GM21528 (cell line): ENCODE data around the gene RASSF10.
"Not testable (repeated sequence)": the region's sequence is repeated elsewhere in the genome, so short reads cannot be mapped to it uniquely, and the experiment has no call there.

Experiments
- ATAC-seq: cut with Tn5 transposase; IDR thresholded peaks from one replicate; pipeline ENCODE4 v1.9.1; 2021; ENCODE audit warnings: mild to moderate bottlenecking, moderate library complexity; ENCODE audit not compliant: unreplicated experiment, low FRiP score

RASSF10 gene

DNA sequence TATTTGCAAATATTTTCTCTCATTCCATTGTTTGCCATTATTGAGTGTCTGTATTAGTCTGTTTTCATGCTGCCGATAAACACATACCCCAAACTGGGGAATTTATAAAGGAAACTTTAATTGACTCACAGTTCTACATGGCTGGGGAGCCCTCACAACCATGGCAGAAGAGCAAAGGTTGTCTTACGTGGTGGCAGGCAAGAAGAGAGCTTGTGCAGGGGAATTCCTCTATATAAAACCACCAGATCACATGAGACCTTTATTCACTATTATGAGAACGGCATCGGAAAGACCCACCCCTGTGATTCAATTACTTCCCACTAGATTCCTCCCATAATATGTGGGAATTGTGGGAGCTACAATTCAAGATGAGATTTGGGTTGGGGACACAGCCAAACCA, 10.2 kb downstream of the RASSF10 start:
- ATAC-seq: no peak

DNA sequence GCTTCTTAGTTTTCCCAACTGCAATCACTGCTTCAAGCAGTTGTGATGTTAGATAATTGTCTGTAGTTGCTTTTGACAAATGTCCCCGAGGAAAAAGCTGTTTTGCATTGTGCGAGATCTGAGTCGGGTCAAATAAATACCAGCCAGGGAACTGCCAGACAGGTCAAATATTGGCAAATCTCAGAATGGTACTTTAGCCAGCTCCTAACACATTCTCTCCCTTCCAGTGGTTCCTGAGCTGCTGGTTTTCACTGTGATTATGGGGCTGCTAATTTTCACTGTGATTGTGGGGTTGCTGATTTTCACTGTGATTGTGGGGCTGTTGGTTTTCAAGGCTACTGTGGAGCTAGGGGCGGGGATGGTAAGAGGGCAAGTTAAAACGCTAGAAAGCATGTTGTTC, 14.3 kb downstream of the RASSF10 start:
- no peak for ATAC-seq

DNA sequence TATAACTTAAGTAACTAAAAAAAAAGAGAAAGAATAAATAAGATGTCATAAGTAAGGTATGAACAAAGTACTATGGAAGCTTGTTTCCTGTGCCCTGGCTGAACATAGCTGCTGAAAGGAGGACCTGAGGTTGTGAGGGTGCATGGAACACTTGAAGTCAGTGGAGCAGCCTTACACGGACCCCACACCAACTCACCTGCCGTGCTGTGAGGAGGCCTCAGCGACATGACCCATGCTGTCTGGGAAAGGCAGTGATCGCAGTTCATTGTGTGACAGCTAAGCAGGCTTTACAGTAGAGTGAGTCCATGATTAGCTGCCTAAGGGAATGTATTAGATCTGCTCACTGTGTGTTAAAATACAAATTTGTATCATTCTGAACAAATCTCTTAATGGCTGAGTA, 17.6 kb downstream of the RASSF10 start:
- no peak for ATAC-seq

DNA sequence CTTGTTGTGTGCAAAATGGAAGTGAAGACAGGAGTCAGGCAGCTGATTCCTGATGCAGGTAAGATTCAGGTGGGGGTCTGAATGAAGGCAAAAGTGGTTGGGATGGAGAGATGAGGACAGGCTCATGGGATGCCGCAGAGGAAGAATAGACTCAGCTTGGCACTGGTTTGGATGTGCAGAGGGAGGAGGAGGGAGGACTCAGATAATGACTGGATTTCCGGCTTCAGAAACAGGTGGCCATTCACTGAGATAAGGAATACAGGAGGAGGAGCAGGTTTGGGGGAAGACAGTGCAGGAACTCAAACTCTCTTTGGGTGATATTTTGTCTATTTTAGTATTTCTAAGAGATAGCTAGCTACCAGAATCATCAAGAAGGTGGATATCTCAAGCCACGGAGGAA, 19.2 kb downstream of the RASSF10 start:
- no peak for ATAC-seq

DNA sequence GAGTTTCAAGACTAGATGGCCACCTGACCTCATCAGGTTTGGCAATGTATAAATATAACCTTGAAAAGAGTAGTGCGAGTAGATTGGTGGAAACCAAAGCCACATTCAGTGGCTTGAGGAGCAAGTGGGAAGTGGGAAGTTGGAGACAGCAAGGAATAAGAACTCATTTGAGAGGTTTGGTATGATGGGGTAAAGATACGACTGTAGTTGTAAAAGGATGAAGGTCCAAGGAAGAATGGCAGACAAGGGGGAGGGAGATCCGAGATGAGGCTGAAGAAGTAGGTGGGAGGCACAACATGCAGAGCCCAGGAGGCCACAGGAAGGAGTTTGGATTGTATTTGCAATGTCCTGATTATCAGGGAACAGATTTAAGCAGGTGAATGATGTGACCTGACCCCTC, 20.8 kb downstream of the RASSF10 start:
- ATAC-seq: no peak

DNA sequence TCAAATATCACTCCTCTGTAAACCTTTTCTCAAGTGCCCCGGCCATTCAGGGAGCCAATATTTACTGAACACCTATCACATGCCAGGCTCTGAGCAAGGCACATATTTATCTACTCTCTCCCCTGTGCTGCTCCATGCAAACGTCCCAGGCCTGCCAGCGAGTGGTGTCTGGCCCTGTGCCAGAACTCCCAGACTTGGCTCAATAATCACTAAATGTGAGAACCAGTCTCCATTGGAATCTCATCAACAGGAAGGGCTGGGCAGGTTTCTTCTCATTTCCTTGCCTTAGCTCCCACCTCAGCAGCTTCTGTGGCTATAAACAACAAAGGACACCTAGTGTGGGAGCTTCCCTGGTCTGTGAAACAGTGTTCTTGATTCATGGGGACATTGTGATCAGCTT, 21.7 kb downstream of the RASSF10 start:
- ATAC-seq: no peak

DNA sequence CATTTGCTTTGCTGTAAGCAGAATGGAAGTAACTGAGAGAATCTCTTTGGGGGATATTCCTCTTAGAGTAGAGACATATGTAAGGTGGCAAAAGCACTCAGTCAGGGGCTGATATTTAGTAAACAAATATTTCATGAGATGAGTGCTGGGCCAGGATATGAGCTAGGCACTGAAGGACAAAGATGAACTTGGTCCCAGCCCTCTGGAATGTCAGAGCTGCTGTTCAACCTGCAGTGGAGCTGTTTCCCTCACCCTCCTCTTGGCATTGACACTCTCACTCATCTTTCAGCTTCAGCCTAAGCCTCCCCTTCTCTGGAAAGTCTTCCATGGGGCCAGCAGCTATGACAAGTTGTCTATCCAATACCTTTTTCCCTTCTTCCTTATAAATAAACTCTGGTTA, 22.2 kb downstream of the RASSF10 start:
- no peak for ATAC-seq

DNA sequence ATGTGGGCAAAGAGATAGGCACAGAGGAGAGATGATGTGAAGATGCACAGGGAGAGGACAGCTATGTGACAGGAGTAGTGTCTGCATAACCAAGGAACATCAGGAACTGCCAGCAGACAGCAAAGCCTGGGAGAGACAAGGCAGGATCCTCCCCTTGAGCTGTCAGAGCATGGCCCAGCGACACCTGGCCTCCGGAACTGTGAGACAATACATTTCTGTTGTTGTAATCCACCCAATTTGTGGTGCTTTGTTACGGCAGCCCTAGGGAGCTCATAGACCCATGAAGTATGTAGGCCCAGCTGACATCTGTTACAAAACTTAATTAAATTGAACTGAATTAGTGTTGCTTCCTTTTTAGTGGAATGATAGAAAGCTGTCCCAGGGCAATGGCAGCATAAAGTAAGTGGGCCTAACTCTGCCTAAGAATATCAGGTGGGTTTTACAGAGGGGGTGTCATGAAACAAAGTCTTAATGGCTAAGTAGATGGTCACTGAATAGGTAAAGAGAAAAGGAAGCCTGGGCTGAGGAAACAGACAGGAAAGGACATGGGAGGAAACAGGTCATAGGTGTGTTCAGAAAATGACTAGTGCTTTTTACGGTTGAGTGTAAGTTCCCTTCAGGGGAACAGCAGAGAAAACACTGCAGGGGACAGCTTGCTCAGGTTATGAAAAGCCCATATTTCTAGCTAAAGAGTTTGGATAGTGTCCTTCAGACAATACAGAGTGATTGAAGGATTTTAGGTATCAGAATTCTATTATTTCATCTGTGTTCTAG, 24.8 kb downstream of the RASSF10 start:
- no peak for ATAC-seq

DNA sequence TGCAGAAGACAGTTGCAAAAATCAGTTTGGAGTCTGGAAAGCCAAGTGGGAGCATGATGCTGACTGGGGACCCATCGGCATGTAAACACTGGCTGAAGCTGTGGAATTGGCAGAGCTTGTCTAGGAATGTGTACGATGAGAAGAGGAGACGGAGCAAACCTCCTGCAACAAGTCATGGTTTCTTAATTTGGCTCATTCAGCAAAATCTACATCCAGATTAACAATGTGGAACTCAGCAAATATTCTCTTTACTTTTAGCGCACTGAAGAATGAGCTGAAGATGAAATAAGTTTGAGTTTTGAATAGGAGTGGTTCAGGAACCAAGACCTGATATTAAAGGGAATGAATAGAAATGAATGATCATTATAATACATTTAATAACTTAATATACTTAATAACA, 26.6 kb downstream of the RASSF10 start:
- no peak for ATAC-seq

DNA sequence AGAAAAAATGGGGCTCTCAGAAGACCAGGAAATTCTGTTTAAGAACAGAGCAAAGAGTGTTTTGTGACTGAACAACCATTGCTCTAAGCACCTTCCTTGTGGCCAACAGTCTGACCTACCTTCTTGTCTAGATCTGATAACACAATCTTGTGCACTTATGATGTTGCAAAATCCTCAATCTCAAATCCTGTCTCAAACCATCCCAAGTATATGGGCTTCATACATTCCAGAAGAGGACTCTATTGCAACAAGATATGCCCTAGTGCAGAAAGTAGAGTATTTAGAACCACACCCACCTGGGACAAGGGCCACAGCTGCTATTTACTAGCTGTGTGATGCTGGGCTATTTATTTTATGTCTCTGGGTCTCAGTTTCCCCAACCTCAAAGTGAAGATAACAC, 27.1 kb downstream of the RASSF10 start:
- no peak for ATAC-seq

DNA sequence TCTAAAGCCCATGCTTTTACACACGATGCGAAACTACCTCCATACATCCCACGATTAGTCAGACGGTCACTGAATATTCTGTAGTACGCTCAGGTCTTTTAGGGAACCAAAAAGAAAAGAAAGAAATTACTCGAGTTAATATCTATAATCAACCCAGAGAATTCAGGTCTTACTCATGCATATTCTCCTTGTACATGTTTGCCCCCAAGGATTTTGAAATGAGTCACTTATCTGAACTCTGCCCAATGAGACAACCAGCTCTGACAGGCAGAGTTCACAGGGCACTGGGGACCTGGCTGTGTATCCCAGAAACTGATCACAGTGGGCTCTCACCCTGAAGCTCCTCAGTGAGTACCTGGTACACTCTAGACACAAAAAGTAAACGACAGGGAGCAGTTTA, 29.2 kb downstream of the RASSF10 start:
- no peak for ATAC-seq

DNA sequence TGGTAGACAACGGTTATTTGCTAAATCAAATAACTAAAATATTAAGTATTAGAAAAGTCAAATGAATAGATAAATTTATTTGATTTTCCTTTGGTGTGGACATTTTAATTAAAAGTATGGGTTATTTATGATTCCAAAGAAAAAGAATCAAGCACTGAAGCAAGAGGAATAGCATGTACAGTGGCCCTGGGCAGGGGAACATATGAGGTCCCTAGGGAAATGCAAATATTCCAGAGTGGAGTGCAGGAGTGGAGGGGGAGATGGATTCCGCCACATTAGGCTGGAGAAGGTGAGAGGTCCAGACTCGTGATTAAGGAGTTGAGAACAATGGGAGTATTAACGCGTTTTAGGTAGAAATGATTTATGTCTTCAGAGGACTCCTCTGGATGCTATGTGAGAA, 30.0 kb downstream of the RASSF10 start:
- no peak for ATAC-seq

DNA sequence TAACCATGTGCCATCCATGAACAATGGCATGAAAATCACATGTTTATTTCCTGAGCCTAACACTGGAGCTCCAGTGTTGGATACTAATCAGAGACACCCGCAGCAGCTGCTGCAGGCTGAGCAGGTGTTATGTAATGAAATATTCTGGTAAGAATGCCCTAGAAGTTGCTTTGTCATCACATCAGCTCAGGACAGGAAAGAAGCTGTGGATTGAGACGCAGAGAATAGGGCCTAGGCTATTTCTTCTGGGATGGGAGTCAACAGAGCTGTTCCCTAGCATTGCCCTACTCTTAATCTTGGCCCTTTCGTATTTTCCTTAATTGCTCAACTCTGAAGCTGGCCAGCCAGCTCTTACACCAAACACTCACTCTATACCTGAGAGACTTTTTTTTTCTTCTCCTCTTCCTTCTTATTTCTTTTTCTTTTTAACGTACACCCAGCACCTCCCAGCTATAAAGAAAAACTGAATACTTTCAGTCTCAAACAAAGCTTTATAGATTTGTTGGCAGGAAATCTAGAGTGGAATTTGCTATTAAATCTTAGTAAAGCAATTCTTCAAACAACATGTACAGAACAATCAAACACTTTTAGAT, 31.9 kb downstream of the RASSF10 start:
- ATAC-seq: no peak

DNA sequence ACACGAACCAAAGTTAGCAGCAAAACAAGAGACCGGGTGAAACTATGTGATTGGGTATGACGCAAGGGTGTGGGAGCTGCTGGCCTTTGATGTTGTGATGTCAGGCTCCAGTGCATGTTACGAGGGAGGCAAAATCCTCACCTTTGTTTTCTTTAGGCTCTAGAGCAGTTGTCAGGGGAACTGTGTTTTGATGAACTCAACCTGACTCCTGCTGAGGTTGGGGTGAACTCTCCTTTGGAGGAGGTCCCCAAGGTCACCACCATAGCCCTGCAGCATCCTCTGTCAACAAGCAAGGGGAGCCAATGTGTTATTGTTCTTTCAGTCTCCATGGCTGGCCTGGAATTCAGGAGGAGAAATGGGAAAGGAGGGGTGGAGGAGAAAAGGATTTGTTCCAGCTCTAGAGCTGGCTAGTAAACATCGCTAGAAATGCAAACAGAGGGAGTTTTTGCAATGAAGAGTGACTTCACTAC, 33.8 kb downstream of the RASSF10 start:
- no peak for ATAC-seq

DNA sequence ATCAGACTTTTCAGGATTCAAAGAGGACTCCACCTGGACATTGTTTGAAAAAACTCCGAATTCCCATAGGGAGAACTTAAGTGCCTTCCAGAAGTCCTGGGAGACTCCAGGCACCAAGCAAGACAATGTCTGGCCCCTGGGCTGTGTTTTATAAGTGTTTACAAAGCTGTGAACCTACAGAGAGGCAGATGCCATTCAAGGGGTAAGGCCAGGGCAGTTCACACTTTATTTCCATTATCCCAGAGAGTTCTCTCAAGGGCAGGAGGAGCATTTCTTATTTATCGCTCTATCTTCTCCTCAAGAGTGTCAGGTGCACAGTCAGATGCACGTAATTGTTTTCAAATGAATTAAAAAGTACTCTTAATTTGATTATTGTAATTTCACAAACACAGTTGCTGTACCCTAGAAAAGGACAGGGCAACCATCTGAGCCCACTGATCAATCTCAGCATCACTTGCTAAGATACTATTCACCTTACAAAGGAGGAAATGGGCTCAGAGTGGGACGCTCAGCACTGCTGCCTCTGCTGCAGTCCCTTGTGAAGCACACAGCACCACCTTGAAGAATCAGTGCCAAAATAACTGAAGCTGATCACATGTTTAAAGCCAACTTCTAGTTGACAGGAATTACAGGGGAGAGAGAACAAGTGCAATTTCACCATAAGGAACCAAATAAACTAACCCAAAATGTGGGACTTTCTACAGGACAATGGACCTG, 35.0 kb downstream of the RASSF10 start:
- no peak for ATAC-seq

DNA sequence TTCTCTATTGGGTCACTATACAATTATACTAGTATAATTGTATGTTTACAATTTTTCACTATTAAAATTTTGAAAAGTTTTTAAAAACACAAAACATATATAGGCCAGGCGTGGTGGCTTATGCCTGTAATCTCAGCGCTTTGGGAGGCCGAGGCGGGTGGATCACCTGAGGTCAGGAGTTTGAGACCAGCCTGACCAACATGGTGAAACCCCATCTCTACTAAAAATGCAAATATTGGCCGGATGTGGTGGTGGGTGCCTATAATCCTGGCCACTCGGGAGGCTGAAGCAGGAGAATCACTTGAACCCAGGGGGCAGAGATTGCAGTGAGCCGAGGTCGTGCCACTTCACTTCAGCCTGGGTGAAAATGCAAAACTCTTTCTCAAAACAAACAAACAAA, 36.0 kb downstream of the RASSF10 start:
- ATAC-seq: not testable (repeated sequence)

DNA sequence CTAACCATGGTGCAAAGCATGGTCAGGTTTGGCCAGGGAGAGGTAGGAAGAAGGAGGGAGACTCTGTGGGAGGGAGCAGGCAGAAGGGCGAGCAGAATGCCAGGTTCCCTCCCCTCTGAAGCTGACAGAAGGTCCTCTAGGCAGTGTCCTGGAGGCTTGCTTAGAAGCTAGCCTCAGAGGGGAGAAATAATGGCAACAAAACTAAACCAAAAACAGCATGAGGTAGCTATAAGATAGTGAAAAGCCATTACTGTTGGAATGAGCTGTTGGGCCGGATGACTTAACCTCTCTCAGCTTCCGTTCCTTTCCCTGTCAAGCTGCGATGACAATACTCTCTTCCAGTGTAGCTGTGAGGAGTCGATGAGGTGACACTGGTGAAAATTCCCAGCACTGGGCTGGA, 36.6 kb downstream of the RASSF10 start:
- ATAC-seq: no peak

DNA sequence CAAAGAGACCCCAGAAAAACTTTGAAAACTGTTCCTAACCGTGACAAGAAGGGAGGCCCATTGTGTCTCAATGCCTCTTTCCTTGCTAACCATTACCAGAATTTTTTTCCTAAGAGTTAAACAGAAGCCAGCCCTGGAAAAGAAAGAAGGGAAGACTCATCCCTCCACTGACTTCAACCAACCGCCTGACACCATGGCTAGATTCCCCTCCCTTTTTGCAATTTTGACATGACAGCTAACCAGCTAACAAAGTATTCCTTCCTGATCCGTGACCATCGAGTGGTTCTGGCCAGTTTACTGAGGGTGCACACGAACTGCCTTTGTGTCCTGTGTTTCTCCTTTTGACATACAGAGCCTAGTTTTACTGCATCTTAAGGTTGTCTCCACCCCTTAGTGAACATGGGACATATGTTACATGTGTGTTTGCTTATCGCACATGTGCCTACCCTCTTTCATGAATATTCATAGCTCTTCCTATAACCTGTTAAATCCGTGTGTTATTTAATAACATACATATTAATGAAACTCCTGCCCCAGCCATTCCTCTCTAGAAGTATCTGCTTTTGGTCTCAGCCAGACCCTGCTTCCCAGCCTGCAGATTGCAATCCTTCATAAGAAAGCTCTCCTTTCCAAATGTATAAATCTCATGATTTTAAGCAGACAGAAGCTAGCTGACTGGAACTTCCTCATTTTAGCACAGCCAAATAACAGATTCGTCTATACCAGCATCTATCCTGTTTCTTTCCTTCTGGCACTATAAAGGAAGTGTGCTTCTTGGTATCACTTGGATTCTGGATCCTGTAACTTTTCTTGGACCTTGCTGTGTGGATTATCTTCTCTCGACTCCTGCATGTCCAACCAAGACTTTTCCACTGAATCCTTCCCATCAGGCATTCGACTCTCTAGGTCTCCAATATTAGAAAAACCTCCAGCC, 37.8 kb downstream of the RASSF10 start:
- no peak for ATAC-seq

DNA sequence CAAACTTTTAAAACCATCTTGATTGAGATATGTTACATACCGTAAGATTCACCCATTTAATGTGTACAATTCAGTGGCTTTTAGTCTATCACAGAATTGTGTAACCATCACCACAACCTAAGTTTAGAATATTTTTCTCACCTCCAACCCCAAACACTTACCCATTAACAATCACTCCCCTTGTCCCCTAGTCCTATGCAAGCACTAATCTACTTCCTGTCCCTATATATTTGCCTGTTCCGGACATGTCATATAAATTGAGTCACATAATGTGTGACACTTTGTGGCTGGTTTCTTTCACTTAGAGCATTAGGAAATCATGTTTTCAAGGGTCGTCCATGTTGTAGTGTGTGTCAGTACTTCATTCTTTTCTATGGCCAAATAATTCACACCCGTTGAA, 38.8 kb downstream of the RASSF10 start:
- no peak for ATAC-seq

DNA sequence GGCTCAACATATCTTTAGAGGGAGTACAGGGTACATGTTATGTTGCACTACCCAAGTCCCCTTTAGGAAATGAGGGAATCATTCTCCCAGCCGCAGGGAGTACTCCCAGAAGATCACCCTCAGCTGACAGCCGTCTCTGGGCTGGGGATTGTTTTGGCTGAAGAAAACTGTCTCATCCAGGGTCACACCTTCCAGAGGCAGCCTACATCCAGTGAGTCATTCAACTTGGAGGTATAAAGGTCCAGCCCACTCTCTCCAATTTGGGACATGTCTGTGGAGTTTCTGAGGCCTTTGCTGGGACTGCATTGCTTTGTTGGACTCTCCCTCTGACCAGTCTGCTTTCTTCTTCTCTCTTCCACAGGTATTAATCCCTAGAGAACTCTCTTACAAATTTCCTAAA, 42.1 kb downstream of the RASSF10 start:
- ATAC-seq: no peak

DNA sequence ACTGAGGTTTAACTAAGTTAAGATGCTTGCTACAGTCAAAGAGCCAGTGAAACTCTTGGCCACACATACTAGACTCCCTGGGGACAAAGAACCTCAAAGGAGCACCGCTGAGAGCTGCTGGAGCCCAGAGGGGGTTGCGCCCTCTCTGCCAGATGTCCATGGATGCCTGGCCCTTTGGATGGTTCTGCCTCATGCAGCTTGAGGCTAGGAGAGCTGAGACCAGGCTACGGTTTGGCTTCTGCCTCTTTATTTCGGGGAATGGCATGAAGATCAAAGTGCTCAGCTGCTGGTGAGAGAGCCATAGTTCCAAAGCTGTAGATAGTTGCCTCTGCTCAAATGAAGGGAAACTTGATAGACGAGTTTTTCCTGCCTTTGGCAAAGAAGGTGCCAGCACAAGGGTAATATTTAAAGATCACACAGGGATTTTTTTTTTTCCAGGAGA, 43.0 kb downstream of the RASSF10 start:
- no peak for ATAC-seq
